ENCODE measurements around the gene CPB1.

CPB1 gene

GRCh38 chr3:148853076-148853475, 25.5 kb downstream of the CPB1 start:
- Histone ChIP-seq H3K4me1 (ENCODE audit: insufficient read depth, low read length) (no peaks in the 10 kb centered on the region), H3K36me3 (ENCODE audit: insufficient read depth, low read length) (no peaks in the 10 kb centered on the region), H3K9me3 (ENCODE audit: control insufficient read depth, insufficient read depth, low read length) (no peaks in the 10 kb centered on the region), H3K9ac (ENCODE audit: low read depth, low read length) (no peak overlapping the region)

GRCh38 chr3:148854061-148854460, 26.4 kb downstream of the CPB1 start:
- no peak overlapping the region for H3K9ac ChIP-seq (ENCODE audit: low read depth, low read length)
- no peaks in the 10 kb centered on the region for H3K9me3 ChIP-seq (ENCODE audit: control insufficient read depth, insufficient read depth, low read length)
- no peaks in the 10 kb centered on the region for H3K4me1 ChIP-seq (ENCODE audit: insufficient read depth, low read length)
- H3K36me3 ChIP-seq (ENCODE audit: insufficient read depth, low read length): no peaks in the 10 kb centered on the region

- Histone ChIP-seq H3K4me1 (ENCODE audit: insufficient read depth, low read length) (no peaks in the 10 kb centered on the region), H3K9me3 (ENCODE audit: control insufficient read depth, insufficient read depth, low read length) (no peaks in the 10 kb centered on the region), H3K36me3 (ENCODE audit: insufficient read depth, low read length) (no peaks in the 10 kb centered on the region), H3K9ac (ENCODE audit: low read depth, low read length) (no peak overlapping the region)
Observed at GRCh38 chr3:148856384-148856783, 28.8 kb downstream of the CPB1 start.

DNA sequence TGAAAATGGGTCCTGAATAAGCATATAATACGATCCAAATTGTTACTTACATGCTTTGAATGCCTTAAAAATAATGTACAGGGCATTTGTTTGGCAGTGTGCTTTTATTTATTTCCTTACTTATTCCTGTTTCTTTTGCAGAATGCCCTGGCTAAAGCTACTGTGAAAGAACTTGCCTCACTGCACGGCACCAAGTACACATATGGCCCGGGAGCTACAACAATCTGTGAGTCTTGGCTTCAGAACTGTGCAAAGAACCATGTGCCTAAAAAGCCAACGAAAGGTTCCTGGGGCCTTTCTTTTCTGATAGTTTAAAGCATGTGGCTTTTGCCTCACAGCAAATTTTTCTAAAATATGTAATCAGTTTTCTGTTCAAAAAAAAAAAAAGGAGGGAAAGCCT, 29.7 kb downstream of the CPB1 start:
- no peak overlapping the region for H3K9ac ChIP-seq (ENCODE audit: low read depth, low read length)
- no peaks in the 10 kb centered on the region for H3K9me3 ChIP-seq (ENCODE audit: control insufficient read depth, insufficient read depth, low read length)
- no peaks in the 10 kb centered on the region for H3K36me3 ChIP-seq (ENCODE audit: insufficient read depth, low read length)
- no peaks in the 10 kb centered on the region for H3K4me1 ChIP-seq (ENCODE audit: insufficient read depth, low read length)

GRCh38 chr3:148861277-148861869, 33.8 kb downstream of the CPB1 start:
- H3K4me1 ChIP-seq (ENCODE audit: insufficient read depth, low read length): no peaks in the 10 kb centered on the region
- no peaks in the 10 kb centered on the region for H3K36me3 ChIP-seq (ENCODE audit: insufficient read depth, low read length)
- H3K9me3 ChIP-seq (ENCODE audit: control insufficient read depth, insufficient read depth, low read length): no peaks in the 10 kb centered on the region
- H3K9ac ChIP-seq (ENCODE audit: low read depth, low read length): no peak overlapping the region

DNA sequence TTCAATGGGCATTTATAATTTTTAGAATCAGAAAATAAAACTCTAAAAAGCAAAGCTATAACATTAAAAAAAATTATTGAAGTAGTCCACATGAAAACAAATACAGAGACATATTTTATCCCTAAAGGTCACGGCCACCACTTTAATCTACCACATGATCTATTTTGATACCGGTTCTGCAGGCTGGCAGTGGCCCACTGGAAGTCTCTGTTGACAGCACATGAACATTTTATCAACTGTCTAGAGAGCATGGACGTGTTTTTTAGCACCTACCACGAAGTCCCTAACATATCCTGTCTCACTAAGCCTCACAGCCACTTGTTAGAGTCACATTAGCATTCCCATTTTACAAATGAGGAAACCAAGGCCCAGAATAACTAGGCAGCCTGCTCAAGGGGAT, 35.7 kb downstream of the CPB1 start:
- Histone ChIP-seq H3K36me3 (ENCODE audit: insufficient read depth, low read length) (no peaks in the 10 kb centered on the region), H3K9ac (ENCODE audit: low read depth, low read length) (no peak overlapping the region), H3K9me3 (ENCODE audit: control insufficient read depth, insufficient read depth, low read length) (no peaks in the 10 kb centered on the region), H3K4me1 (ENCODE audit: insufficient read depth, low read length) (no peaks in the 10 kb centered on the region)

GRCh38 chr3:148863814-148864213, 36.2 kb downstream of the CPB1 start:
- Histone ChIP-seq H3K36me3 (ENCODE audit: insufficient read depth, low read length) (no peaks in the 10 kb centered on the region), H3K9ac (ENCODE audit: low read depth, low read length) (no peak overlapping the region), H3K4me1 (ENCODE audit: insufficient read depth, low read length) (no peaks in the 10 kb centered on the region), H3K9me3 (ENCODE audit: control insufficient read depth, insufficient read depth, low read length) (no peaks in the 10 kb centered on the region)

- Histone ChIP-seq H3K9me3 (ENCODE audit: control insufficient read depth, insufficient read depth, low read length) (no peaks in the 10 kb centered on the region), H3K9ac (ENCODE audit: low read depth, low read length) (no peak within 1 kb of the TSS), H3K36me3 (ENCODE audit: insufficient read depth, low read length) (no peaks in the 10 kb centered on the region), H3K4me1 (ENCODE audit: insufficient read depth, low read length) (no peaks in the 10 kb centered on the region)
Observed at GRCh38 chr3:148865049-148865448, 37.4 kb downstream of the CPB1 start, which contains the start of gene CPA3. TSS of gene CPA3 (plus strand) at chr3:148865296. CDS start at chr3:148865308, 12 bp downstream.

- Histone ChIP-seq H3K9ac (ENCODE audit: low read depth, low read length) (no peak overlapping the region), H3K4me1 (ENCODE audit: insufficient read depth, low read length) (no peaks in the 10 kb centered on the region), H3K9me3 (ENCODE audit: control insufficient read depth, insufficient read depth, low read length) (no peaks in the 10 kb centered on the region), H3K36me3 (ENCODE audit: insufficient read depth, low read length) (no peaks in the 10 kb centered on the region)
Observed at GRCh38 chr3:148866261-148866660, 38.6 kb downstream of the CPB1 start.

GRCh38 chr3:148873270-148873927, 45.8 kb downstream of the CPB1 start:
- Histone ChIP-seq H3K36me3 (ENCODE audit: insufficient read depth, low read length) (no peaks in the 10 kb centered on the region), H3K4me1 (ENCODE audit: insufficient read depth, low read length) (no peaks in the 10 kb centered on the region), H3K9ac (ENCODE audit: low read depth, low read length) (no peak overlapping the region), H3K9me3 (ENCODE audit: control insufficient read depth, insufficient read depth, low read length) (no peaks in the 10 kb centered on the region)

GRCh38 chr3:148873977-148874376, 46.4 kb downstream of the CPB1 start:
- H3K9ac ChIP-seq (ENCODE audit: low read depth, low read length): no peak overlapping the region
- H3K9me3 ChIP-seq (ENCODE audit: control insufficient read depth, insufficient read depth, low read length): no peaks in the 10 kb centered on the region
- no peaks in the 10 kb centered on the region for H3K4me1 ChIP-seq (ENCODE audit: insufficient read depth, low read length)
- no peaks in the 10 kb centered on the region for H3K36me3 ChIP-seq (ENCODE audit: insufficient read depth, low read length)

GRCh38 chr3:148878095-148878494, 50.5 kb downstream of the CPB1 start:
- no peak overlapping the region for H3K9ac ChIP-seq (ENCODE audit: low read depth, low read length)
- no peaks in the 10 kb centered on the region for H3K4me1 ChIP-seq (ENCODE audit: insufficient read depth, low read length)
- H3K9me3 ChIP-seq (ENCODE audit: control insufficient read depth, insufficient read depth, low read length): no peaks in the 10 kb centered on the region
- no peaks in the 10 kb centered on the region for H3K36me3 ChIP-seq (ENCODE audit: insufficient read depth, low read length)

GRCh38 chr3:148879256-148879655, 51.6 kb downstream of the CPB1 start:
- Histone ChIP-seq H3K36me3 (ENCODE audit: insufficient read depth, low read length) (no peaks in the 10 kb centered on the region), H3K4me1 (ENCODE audit: insufficient read depth, low read length) (no peaks in the 10 kb centered on the region), H3K9me3 (ENCODE audit: control insufficient read depth, insufficient read depth, low read length) (no peaks in the 10 kb centered on the region), H3K9ac (ENCODE audit: low read depth, low read length) (no peak overlapping the region)

GRCh38 chr3:148880681-148881080, 53.1 kb downstream of the CPB1 start:
- Histone ChIP-seq H3K4me1 (ENCODE audit: insufficient read depth, low read length) (no peaks in the 10 kb centered on the region), H3K9me3 (ENCODE audit: control insufficient read depth, insufficient read depth, low read length) (no peaks in the 10 kb centered on the region), H3K36me3 (ENCODE audit: insufficient read depth, low read length) (no peaks in the 10 kb centered on the region), H3K9ac (ENCODE audit: low read depth, low read length) (no peak overlapping the region)

- Histone ChIP-seq H3K4me1 (ENCODE audit: insufficient read depth, low read length) (no peaks in the 10 kb centered on the region), H3K9me3 (ENCODE audit: control insufficient read depth, insufficient read depth, low read length) (no peaks in the 10 kb centered on the region), H3K36me3 (ENCODE audit: insufficient read depth, low read length) (no peaks in the 10 kb centered on the region), H3K9ac (ENCODE audit: low read depth, low read length) (no peak overlapping the region)
Observed at GRCh38 chr3:148881286-148881685, 53.7 kb downstream of the CPB1 start.
